ENCODE data around the gene KRTAP17-1.
"Not testable (repeated sequence)": the region's sequence is repeated elsewhere in the genome, so short reads cannot be mapped to it uniquely, and the experiment has no call there.

The KRTAP17-1 gene

DNA sequence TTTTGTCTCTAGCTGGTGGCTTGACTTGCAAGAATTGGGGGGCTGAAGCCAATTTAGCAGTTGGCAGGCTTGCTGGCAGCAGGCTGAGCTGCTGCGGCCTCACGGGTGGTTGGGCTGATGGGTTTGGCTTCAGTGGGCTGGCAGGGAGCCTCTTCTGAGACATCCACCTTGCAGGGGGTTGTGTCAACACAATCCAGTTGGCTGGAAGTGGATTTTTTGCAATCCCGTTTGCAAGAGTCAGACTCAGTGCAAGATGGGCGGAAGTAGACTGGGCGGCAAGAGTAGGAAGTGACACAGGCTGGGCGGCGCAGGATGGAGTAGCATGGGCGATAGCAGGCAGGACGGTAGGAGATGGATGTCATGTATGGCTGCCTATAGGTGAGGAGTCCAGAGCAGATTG lies 7.9 kb downstream of the KRTAP17-1 start:
- DNase-seq (ENCODE audit: low read depth in 4 of 4, low spot score in 1 of 4): no peak

DNA sequence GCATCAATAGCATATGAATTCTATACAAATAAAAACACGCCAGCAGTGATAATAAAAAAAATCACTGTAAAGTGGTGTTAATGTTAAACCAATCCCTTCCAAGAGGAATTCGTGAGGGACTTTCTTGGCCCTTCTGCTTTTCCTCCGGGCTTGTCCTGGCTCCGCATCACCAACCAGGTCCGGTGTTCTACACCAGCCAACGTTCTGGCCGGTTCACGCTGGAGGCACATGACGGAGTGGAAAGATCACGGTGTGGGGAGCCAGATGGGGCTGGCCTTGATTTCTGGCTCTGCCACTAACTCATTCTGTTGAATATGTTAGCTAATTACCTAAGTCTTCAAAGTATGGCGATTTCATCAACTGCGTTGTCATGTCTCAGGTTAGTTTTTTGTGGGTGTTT lies 11.4 kb downstream of the KRTAP17-1 start:
- no peak for DNase-seq (ENCODE audit: low read depth in 4 of 4, low spot score in 1 of 4)

DNA sequence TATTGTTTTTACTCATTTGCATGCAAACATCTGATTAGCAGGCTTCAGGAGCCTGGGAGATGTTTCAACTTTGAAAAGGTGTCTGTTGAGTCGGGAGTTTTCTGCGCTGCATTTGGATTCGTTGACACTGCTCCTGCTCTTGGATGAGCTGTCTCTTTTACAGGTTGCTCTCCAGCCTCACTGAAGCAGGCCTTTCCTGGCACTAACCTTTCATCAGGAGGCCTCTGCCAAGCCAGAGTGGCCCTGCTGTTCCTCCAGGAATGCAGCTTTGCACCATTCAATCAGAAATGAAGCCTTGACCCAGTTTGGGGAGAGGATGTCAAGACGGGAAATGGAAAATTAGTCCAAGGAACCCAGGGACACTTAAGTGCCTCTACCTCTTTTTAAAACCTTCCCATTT lies 12.5 kb downstream of the KRTAP17-1 start:
- no peak for DNase-seq (ENCODE audit: low read depth in 4 of 4, low spot score in 1 of 4)

DNA sequence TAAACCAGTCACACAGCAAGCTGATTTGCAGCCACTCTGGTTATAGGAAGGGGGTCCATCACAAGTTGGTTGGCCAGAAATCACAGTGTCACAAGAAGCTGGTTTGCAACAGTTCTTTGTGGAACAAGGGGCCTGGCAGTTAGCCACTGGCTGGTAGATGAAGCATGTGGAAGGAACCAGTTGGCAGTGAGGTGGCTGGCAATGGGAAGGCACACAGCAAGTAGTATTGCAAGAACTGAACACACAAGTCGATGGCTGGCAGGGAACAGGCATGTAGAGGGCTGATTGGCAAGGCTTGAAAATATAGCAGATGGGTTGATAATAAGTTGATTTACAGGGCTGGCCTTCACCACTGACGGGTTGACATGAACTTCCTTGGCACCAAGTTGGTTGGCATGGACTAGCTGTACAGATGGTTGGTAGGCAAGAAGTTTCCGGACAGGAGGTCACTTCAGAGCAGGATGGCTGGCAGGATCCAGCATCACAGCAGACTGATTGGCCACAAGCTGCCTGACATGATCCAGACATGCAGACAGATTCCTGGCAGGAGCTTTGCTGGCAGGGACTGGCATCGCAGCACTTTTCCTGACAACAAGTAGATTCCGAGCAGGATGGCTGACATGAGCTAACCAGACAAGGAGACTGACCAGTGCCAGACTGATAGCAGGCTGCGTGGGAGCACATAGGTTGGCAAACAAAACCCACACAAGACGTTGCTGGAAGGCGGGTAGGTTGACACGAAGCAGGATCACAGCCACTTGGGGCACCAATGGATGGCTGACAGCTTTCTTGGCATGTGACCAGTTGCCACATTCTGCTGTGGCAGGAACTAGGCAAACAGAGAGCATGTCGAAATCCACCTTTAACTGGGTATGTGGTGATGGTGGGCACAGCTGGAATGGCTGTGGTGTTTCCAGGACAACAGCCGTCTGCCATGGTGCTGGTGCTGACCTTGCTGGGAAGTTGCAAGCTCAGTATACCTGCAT lies 13.3 kb downstream of the KRTAP17-1 start, which contains the start of gene KRTAP29-1:
Gene KRTAP29-1 (minus strand): TSS at position 936 of the 986 bp plus-strand sequence. CDS start 0 bp downstream, at position 936.
- DNase-seq (ENCODE audit: low read depth in 4 of 4, low spot score in 1 of 4): no peak

DNA sequence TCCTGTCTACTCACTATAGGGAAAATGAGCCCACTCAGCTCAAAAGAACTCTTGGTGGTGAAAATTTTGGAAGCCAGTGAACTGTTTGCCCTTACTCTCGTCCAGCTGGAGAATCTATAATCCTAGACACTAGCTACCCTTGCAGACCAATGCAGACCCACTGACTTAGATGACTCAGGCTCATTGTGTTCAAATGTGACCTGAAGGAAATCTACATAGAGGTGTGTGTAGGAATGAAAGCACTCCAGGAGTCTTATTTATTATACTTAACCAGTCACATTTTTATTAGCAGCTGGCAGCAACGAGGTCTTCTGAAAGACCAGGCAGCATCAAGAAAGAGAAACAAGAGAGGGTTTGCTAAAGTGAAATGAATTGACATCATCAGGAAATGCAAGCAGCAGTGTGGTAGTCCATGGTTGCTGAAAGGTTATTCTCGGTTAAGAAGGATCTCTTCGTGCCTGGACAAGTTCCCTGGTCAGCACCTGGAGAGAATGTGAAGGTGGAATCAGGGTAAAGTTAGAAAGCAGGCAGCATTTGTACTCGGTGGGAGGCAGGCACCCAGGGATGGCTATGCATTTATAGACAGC lies 14.2 kb downstream of the KRTAP17-1 start:
- DNase-seq (ENCODE audit: low read depth in 4 of 4, low spot score in 1 of 4): no peak

DNA sequence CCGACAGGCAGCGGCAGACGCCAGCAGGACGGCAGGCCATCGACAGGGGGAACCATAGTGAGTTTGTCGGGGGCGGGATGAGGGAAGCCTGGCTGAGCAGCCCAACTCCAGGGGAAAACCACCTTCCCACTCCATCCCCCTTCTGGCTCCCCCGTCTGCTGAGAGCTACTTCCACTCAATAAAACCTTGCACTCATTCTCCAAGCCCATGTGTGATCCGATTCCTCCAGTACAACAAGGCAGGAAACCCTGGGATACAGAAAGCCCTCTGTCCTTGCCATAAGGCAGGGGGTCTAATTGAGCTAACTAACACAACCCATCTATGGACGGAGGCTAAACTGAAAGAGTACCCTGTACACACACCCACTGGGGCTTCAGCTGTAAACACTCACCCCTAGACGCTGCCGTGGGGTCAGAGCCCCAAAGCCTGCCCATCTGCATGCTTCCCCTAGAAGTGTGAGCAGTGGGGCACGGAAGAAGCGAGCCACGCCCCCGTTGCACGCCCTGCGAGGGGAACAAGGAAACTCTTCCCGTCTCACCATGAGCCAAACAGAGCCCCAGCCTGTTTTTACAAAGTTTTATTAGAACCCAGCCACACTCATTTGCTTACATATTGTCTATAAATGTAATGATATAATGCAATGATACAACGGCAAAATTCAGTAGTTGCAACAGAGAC lies 16.9 kb downstream of the KRTAP17-1 start:
- DNase-seq (ENCODE audit: low read depth in 4 of 4, low spot score in 1 of 4): no peak

DNA sequence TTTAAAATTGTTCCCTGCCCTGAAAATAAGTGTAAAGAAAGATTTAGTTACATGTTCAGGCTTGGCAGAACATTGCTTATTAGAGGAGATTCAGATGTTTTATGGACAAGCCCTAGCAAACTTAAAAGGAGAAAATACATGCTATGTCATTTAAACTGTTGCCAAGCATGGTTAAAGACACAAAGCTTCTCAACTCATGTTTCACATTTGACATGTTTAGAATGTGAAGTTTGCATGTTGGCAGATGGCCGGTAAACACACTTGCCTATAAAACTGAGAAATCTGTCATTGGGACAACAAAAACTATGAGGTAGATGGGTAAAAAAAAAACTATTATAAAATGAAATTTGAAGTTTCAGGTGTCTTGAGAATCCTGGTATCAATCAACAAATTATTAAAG lies 18.7 kb downstream of the KRTAP17-1 start:
- DNase-seq (ENCODE audit: low read depth in 4 of 4, low spot score in 1 of 4): no peak

DNA sequence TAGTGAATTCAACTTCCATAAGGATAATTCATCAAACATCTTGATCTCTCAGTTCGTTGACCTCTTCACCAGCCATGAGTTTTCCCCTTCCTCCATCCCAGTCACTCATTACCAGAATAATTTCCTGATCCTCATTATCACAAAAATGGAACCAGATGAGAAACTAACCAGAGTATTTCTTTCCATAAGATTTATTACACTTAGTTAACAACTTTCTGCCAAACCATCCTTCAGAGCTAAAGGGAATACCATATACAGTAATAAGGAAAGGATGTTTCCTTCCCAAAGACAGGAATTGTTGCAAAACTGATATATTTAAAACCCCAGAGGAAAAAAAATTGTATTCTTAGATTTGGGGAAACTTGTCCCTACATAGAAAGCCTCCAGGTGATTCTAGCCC lies 21.5 kb downstream of the KRTAP17-1 start:
- DNase-seq (ENCODE audit: low read depth in 4 of 4, low spot score in 1 of 4): no peak

DNA sequence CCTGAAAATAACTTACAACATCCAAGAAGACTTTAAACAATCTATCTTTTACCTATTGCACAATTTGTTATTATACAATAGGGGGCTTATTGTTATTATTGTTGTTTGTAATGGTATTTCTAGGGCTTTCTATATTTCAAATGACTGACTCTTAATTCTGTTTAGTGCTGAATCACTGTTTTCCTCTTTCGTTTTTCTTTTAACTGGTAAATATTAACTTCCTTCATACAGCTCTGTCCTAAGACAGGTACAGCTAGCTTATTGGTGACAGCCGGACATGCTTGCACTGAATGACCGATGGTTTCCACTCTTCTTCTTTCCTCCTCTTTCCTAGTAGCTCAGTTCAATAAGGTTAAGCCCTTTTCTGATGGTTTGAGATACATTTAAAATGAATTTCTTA lies 28.5 kb downstream of the KRTAP17-1 start:
- no peak for DNase-seq (ENCODE audit: low read depth in 4 of 4, low spot score in 1 of 4)

DNA sequence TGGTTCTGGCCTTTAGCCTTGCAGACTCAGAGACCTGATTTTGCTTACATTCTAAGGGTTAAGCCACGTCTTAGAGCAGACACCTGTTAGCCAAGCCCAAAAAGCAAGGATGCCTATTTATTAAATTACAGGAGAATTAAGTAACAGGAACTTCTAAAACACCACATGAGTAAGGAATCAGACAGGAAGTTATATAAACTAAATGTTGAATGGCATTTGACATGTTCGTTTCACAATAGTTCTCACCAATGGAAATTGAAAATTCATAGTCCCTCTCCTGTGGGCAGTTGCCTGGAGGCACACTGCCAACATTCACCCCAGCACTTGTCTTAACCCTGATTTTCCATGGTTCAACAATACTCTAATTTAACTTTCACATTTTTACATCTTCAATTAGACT lies 31.0 kb downstream of the KRTAP17-1 start:
- no peak for DNase-seq (ENCODE audit: low read depth in 4 of 4, low spot score in 1 of 4)

DNA sequence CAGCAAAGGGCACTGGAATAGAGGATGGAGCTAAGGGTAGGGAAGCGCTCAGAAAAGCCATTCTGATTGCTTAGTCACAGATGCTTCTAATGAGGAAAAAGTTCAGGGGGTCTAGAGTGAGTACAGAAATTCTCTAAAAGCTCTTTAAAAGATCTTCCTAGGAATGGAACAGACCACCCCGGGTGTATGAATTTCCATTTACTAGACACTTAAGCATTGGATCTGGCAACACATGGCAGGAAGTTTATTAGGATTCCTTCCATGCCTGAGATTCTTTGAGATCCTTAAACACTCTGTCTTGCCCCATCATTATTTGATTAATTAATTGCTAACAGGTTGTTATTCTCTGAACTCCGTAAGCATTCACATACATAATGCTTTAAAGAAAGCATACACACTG lies 31.5 kb downstream of the KRTAP17-1 start:
- no peak for DNase-seq (ENCODE audit: low read depth in 4 of 4, low spot score in 1 of 4)

DNA sequence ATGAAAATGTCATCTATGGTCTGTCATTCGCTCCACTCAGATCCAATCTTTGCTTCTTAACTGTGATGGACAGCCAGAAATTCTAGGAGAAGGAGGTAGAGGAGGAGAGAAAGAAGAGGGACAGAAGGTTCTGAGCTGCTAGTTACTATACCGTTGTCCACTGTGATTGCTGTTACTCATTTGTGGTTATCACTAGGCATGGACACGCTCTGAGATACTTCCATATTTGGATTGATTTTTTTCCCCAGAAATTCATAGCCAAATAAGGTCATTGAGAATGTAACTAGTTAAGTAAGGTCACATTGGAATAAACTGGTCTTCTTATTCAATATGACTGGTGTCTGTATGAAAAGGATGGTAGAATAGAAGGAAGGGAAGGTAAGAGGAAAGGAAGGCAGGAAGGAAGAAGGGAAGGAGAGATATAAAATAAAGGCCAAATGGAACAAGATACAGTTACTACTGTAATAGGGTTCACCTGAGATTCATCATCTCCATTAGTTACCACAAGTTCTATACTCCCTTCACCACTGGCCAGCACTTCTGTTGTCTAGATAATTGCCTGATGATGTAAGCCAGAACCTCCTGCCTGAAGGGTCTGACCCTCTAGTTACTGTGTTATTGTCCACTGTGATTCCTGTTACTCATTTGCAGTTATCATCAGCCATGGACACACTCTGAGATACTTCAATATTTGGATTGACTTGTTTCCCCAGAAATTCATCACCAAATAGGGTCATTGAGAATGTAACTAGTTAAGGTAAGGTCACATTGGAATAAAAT lies 37.1 kb downstream of the KRTAP17-1 start:
- DNase-seq (ENCODE audit: low read depth in 4 of 4, low spot score in 1 of 4): no peak

DNA sequence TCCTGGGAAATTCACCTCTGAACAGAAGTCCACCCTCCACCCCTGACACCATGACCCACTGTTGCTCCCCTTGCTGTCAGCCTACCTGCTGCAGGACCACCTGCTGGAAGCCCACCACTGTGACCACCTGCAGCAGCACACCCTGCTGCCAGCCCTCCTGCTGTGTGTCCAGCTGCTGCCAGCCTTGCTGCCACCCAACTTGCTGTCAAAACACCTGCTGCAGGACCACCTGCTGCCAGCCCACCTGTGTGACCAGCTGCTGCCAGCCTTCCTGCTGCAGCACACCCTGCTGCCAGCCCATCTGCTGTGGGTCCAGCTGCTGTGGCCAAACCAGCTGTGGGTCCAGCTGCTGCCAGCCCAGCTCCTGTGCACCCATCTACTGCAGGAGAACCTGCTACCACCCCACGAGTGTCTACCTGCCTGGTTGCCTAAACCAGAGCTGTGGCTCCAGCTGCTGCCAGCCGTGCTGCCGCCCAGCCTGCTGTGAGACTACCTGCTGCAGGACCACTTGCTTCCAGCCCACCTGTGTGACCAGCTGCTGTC lies 39.8 kb downstream of the KRTAP17-1 start, which contains the start of gene KRTAP9-7:
Gene KRTAP9-7 (plus strand): TSS at position 51 of the 543 bp plus-strand sequence. CDS start 0 bp downstream, at position 51.
- DNase-seq (ENCODE audit: low read depth in 4 of 4, low spot score in 1 of 4): not testable (repeated sequence)

DNA sequence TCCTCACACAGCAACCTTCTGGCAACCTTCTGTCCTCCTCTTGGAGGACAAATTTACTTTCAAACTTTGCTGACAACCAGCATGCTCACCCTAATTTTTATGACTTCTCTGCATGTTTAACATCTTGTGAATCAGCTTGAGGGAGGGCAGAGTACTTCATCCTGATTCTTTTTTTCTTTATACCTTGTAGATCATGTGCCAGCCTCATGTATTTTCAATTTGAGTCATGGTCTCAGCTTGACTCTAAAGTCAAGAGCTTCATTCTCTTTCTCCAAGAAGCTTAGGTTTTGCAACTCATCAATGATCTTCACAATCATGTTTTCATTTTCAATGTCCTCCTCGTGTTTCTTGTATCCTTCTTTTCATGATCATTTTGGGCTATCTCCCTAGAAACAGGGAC lies 43.7 kb downstream of the KRTAP17-1 start:
- DNase-seq (ENCODE audit: low read depth in 4 of 4, low spot score in 1 of 4): no peak

DNA sequence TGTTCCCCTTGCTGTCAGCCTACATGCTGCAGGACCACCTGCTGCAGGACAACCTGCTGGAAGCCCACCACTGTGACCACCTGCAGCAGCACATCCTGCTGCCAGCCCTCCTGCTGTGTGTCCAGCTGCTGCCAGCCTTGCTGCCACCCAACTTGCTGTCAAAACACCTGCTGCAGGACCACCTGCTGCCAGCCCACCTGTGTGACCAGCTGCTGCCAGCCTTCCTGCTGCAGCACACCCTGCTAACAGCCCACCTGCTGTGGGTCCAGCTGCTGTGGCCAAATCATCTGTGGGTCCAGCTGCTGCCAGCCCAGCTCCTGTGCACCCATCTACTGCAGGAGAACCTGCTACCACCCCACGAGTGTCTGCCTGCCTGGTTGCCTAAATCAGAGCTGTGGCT lies 44.2 kb downstream of the KRTAP17-1 start:
- not testable (repeated sequence) for DNase-seq (ENCODE audit: low read depth in 4 of 4, low spot score in 1 of 4)

DNA sequence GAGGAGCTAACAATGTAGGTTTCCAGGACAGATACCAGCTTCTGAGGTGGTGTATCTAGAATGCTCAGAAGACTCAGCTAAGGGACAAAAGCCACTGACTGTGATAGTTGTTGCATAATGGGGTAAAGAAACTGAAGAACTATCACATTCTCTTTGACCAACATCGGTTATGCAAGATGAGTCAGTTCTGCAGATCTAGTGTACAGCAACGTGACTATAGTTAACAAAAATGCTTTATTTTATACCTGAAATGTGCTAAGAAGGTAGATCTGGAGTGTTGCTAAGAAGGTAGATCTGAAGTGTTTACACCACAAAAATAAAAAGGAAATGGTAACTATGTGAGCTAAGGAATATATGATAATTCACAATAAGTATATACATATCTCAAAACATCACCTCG lies 47.8 kb downstream of the KRTAP17-1 start:
- DNase-seq (ENCODE audit: low read depth in 4 of 4, low spot score in 1 of 4): no peak

DNA sequence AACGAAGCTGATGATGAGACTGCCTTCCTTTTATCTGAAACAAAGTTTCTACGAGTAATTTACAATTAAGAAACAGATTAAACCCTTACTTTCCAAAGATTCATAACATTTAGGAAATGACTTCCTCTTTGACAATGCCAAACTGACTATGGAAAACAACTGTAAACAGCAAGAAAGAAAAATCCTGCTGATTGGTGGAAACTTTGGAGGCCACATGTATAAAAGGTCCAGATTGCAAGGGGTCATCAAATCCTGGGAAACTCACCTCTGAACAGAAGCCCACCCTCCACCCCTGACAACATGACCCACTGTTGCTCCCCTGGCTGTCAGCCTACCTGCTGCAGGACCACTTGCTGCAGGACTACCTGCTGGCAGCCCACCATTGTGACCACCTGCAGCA lies 50.4 kb downstream of the KRTAP17-1 start, which contains the start of gene KRTAP9-6:
Gene KRTAP9-6 (plus strand): TSS at position 301 of the 400 bp plus-strand sequence. CDS start 0 bp downstream, at position 301.
- no peak for DNase-seq (ENCODE audit: low read depth in 4 of 4, low spot score in 1 of 4)

Measured in stimulated activated CD4-positive, alpha-beta T cell treated with anti-CD3 and anti-CD28 coated beads, Interleukin-1b, Interleukin-23, amount 100 ng/mL, for 24 hours (primary cell).